GM12878 (cell line): ENCODE data around the gene MYL1. TPM values are rescaled to one million over a fixed set of nuclear protein-coding genes. Genes with fewer than 3 reads are reported as not detected.

Experiments used
- ATAC-seq: fragments of 200-7000 bp; cut with Tn5 transposase; 3 replicates; pipeline ENCODE4 v1.9.1; 2020; ENCODE audit warnings: mild to moderate bottlenecking, moderate library complexity
- BruUV-seq: library from RNA; stranded (reverse); fragments of 400-500 nt; replicated peaks from 2 replicates; lab custom pipeline; 2021; lab: Mats Ljungman, UMichigan
- CTCF ChIA-PET: fragments of 300-600 bp; sonication (Branson Sonifier 250); formaldehyde crosslinking; extraction: SDS; loops from one replicate; lab custom pipeline; 2021; ENCODE audit warnings: inconsistent platforms; lab: Yijun Ruan, JAX
- POLR2A ChIA-PET: fragments of 350-600 bp; formaldehyde crosslinking; extraction: SDS; loops from one replicate; lab custom pipeline; 2021; ENCODE audit warnings: inconsistent platforms; lab: Charles Lee
- RAD21 ChIA-PET: fragments of 300-600 bp; sonication (Branson Sonifier 250); formaldehyde crosslinking; loops from one replicate; lab custom pipeline; 2023; ENCODE audit warnings: antibody characterized with exemption; ENCODE audit not compliant: unreplicated experiment; lab: Charles Lee
- SMC1A ChIA-PET: fragments of 300-600 bp; sonication (Branson Sonifier 250); formaldehyde crosslinking; loops from one replicate; lab custom pipeline; 2023; ENCODE audit not compliant: unreplicated experiment, uncharacterized antibody; lab: Charles Lee
- DNase-seq: peaks from one replicate; pipeline ENCODE4 v3.0.0-alpha.2; 2011; ENCODE audit warnings: low read depth, low spot score
- FAIRE-seq: peaks from 3 replicates; lab custom pipeline; 2011; peaks lifted over from hg19 to GRCh38; lab: Jason Lieb, UNC
- H2AFZ ChIP-seq: 2 replicates; pipeline ENCODE4 v1.6.0; 2011; ENCODE audit warnings: low read depth, low read length, control low read depth; ENCODE audit not compliant: control insufficient read depth
- H3K27ac ChIP-seq: 2 replicates; pipeline ENCODE4 v1.5.1; 2011; ENCODE audit warnings: control low read depth; ENCODE audit not compliant: control insufficient read depth, insufficient read depth
- H3K27me3 ChIP-seq, 2 experiments: replicated peaks in 1 of 2; 2 replicates each; pipeline versions ENCODE4 v1.6.0 to v1.6.1; 2011; ENCODE audit warnings: low read length in 1 of 2; ENCODE audit not compliant: control insufficient read depth in 2 of 2, insufficient read depth in 2 of 2
- H3K36me3 ChIP-seq, 2 experiments: 2 replicates each; pipeline ENCODE4 v1.5.1; 2011; ENCODE audit warnings: low read length in 1 of 2; ENCODE audit not compliant: control insufficient read depth in 2 of 2, insufficient read depth in 2 of 2
- H3K4me1 ChIP-seq: 2 replicates; pipeline ENCODE4 v1.6.1; 2011; ENCODE audit warnings: mild to moderate bottlenecking, low read length, moderate library complexity, mixed read lengths; ENCODE audit not compliant: control insufficient read depth, insufficient read depth
- H3K4me2 ChIP-seq: 2 replicates; pipeline ENCODE4 v1.6.0; 2011; ENCODE audit warnings: control low read depth; ENCODE audit not compliant: control insufficient read depth, insufficient read depth
- H3K4me3 ChIP-seq: fragments of 200-600 bp; sonication (generic); 2 replicates; pipeline ENCODE4 v1.5.1; 2016
- H3K79me2 ChIP-seq: 2 replicates; pipeline ENCODE4 v1.6.0; 2011; ENCODE audit warnings: low read length; ENCODE audit not compliant: control insufficient read depth, insufficient read depth
- H3K9ac ChIP-seq: 2 replicates; pipeline ENCODE4 v1.8.0; 2011; ENCODE audit warnings: low read length, control low read depth, mixed read lengths; ENCODE audit not compliant: control insufficient read depth, insufficient read depth
- H3K9me3 ChIP-seq: replicated peaks from 3 replicates; pipeline ENCODE4 v1.5.1; 2011; ENCODE audit warnings: mild to moderate bottlenecking, low read length; ENCODE audit not compliant: control insufficient read depth, insufficient read depth
- H4K20me1 ChIP-seq: 2 replicates; pipeline ENCODE4 v1.6.0; 2011; ENCODE audit not compliant: control insufficient read depth, insufficient read depth
- CHD4 ChIP-seq: fragments of 200-600 bp; sonication (generic); IDR thresholded peaks from 2 replicates; pipeline ENCODE4 v1.6.1; 2016; ENCODE audit warnings: mild to moderate bottlenecking
- EGR1 ChIP-seq, 2 experiments: IDR thresholded peaks; 1 replicate in 1 of 2; 2 replicates in 1 of 2; pipeline ENCODE4 v1.6.1; 2011 to 2012; ENCODE audit warnings: low read depth in 2 of 2, low read length in 2 of 2, borderline replicate concordance in 1 of 2, mild to moderate bottlenecking in 1 of 2, moderate library complexity in 1 of 2
- HDAC6 ChIP-seq: fragments of 200-600 bp; sonication (generic); IDR thresholded peaks from one replicate; pipeline ENCODE4 v1.8.0; 2017; ENCODE audit warnings: antibody characterized with exemption; ENCODE audit not compliant: unreplicated experiment
- NR2C1 ChIP-seq: fragments of 450-650 bp; IDR thresholded peaks from 2 replicates; pipeline ENCODE4 v1.6.1; 2017; ENCODE audit warnings: antibody characterized with exemption, mild to moderate bottlenecking, moderate library complexity
- PAX8 ChIP-seq: fragments of 450-650 bp; IDR thresholded peaks from 2 replicates; pipeline ENCODE4 v1.6.1; 2017; ENCODE audit warnings: mild to moderate bottlenecking, moderate library complexity
- POU2F2 ChIP-seq: IDR thresholded peaks from 3 replicates; pipeline ENCODE4 v1.6.1; 2011; ENCODE audit warnings: low read depth, mild to moderate bottlenecking, low read length, borderline replicate concordance
- STAT3 ChIP-seq: IDR thresholded peaks from 2 replicates; pipeline ENCODE4 v1.6.1; 2011; ENCODE audit warnings: low read depth, low read length, improper control_type of control experiment
- ZNF207 ChIP-seq: fragments of 450-650 bp; IDR thresholded peaks from 2 replicates; pipeline ENCODE4 v1.6.1; 2014; ENCODE audit warnings: antibody characterized with exemption, mild to moderate bottlenecking, borderline replicate concordance
- ZNF622 ChIP-seq: fragments of 450-650 bp; IDR thresholded peaks from 2 replicates; pipeline ENCODE4 v1.6.1; 2017; ENCODE audit warnings: mild to moderate bottlenecking, inconsistent platforms
- in situ Hi-C: fragments of 300-500 bp; cut with MboI; formaldehyde crosslinking; loops from 9 replicates; pipeline ENCODE4 v1.14.3; 2018; ENCODE audit warnings: mixed read lengths
- intact Hi-C: fragments of 100-400 bp; cut with micrococcal nuclease; formaldehyde crosslinking; loops from one replicate; pipeline ENCODE4 v1.14.2; 2022; ENCODE audit not compliant: unreplicated experiment
- polyA plus RNA-seq, 11 experiments: library from polyadenylated mRNA; depleted of rRNA in 4 of 11; unstranded in 6 of 11; stranded (reverse) in 5 of 11; fragments of >200 nt; fragmentation: Nextera tagmentation in 4 of 11; fragmentation: Illumina TruSeq in 1 of 11; extraction: Ambion mirVana in 4 of 11; extraction: Trizol in 1 of 11; gene quantifications; 1 replicate in 1 of 11; 2 replicates in 10 of 11; pipeline versions ENCODE4 v1.2.1 to v1.2.3, GENCODE V29; 2011 to 2016; ENCODE audit warnings: inconsistent platforms in 2 of 11, missing spikeins in 2 of 11, low read depth in 1 of 11
- total RNA-seq, 4 experiments: library from RNA; depleted of rRNA in 3 of 4; stranded (reverse); fragments of >200 nt in 3 of 4; fragmentation: Illumina TruSeq in 1 of 4; extraction: Trizol in 1 of 4; gene quantifications; 2 replicates each; pipeline versions ENCODE4 v1.2.1 to v1.2.3, GENCODE V29; 2013 to 2021
- TF ChIP-seq, protein P1 (sequence below): fragments of 150-350 bp; IDR thresholded peaks from 2 replicates; pipeline ENCODE4 v1.6.1; 2014; ENCODE audit warnings: mild to moderate bottlenecking, low read depth, low read length
- TF ChIP-seq, protein P2 (sequence below): fragments of 450-650 bp; IDR thresholded peaks from 2 replicates; pipeline ENCODE4 v1.6.1; 2018; ENCODE audit warnings: mild to moderate bottlenecking, low read depth, moderate library complexity; ENCODE audit not compliant: partially characterized antibody
- TF ChIP-seq, protein P3 (sequence below): fragments of 450-650 bp; IDR thresholded peaks from 2 replicates; pipeline ENCODE4 v1.6.1; 2017; ENCODE audit warnings: mild to moderate bottlenecking, moderate library complexity
- TF ChIP-seq, protein P4 (sequence below): fragments of 450-650 bp; IDR thresholded peaks from 2 replicates; pipeline ENCODE4 v1.6.1; 2016; ENCODE audit warnings: mild to moderate bottlenecking

MYL1 gene
- total and polyA plus RNA-seq, 10 of the 15 experiments (the other 5 are each of a cell fraction or from before 2014, with no cell fraction given) = 0.43 TPM; not detected in 9

DNA sequence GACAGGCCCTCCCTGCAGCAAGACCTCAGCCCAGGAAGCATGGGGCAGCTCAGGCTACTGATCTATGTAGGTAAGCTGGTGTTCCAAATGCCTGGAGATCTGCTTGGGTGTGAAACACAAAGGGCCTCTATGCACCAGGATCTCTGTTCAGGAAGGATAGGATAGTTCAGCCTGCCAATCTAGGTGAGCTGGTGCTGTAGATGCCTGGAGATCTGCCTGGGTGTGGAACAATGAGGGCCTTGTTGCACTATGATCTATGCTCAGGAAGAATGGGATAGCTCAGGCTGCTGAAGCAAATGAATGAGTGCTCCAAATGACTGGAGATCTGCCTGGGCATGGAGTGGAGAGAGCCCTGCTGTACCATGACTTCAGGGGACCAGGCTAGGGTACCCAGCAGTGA is 48.9 kb upstream of the MYL1 start:
- intact Hi-C loops = no loop called here
- FAIRE-seq = no peak
- no TSS peak for BruUV-seq
- no peak for DNase-seq
- Histone ChIP-seq H2AFZ (no peak overlapping the region), H3K79me2 (no peaks in the 10 kb centered on the region), H3K4me3 (no peak overlapping the region), H3K4me2 (no peak overlapping the region), H3K9me3 (no peaks in the 10 kb centered on the region), H3K27ac (no peak overlapping the region), H3K36me3 (no peaks in the 10 kb centered on the region), H3K27me3 (no peaks in the 10 kb centered on the region; a peak in 1 of 4 replicates), H3K9ac (no peak overlapping the region), H3K4me1 (no peaks in the 10 kb centered on the region), H4K20me1 (no peaks in the 10 kb centered on the region)
- ChIA-PET SMC1A (interaction anchor here (2.2 kb wide), 1 partner anchor 35 kb away, joined by 14 read pairs; no protein-coding TSS in a partner anchor), POLR2A (no interaction called here), RAD21 (interaction anchor here (0.6 to 2.4 kb wide), 4 partner anchors 30 to 96 kb away, joined by 3 to 10 read pairs (median 3); no protein-coding TSS in a partner anchor), CTCF (interaction anchor here (1.9 to 2.1 kb wide), 2 partner anchors 31 to 35 kb away, joined by 7 to 12 read pairs; no protein-coding TSS in a partner anchor)
- no peak for ATAC-seq
- in situ Hi-C loops = no loop called here
- TF ChIP-seq, protein P1, sequence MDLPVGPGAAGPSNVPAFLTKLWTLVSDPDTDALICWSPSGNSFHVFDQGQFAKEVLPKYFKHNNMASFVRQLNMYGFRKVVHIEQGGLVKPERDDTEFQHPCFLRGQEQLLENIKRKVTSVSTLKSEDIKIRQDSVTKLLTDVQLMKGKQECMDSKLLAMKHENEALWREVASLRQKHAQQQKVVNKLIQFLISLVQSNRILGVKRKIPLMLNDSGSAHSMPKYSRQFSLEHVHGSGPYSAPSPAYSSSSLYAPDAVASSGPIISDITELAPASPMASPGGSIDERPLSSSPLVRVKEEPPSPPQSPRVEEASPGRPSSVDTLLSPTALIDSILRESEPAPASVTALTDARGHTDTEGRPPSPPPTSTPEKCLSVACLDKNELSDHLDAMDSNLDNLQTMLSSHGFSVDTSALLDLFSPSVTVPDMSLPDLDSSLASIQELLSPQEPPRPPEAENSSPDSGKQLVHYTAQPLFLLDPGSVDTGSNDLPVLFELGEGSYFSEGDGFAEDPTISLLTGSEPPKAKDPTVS = no peak
- no peak for TF ChIP-seq CHD4
- TF ChIP-seq EGR1 (IDR thresholded peaks at IDR 0.05; ENCODE audit: borderline replicate concordance in 1 of 2, low read depth in 2 of 2, low read length in 2 of 2) = no peak
- TF ChIP-seq, protein P2, sequence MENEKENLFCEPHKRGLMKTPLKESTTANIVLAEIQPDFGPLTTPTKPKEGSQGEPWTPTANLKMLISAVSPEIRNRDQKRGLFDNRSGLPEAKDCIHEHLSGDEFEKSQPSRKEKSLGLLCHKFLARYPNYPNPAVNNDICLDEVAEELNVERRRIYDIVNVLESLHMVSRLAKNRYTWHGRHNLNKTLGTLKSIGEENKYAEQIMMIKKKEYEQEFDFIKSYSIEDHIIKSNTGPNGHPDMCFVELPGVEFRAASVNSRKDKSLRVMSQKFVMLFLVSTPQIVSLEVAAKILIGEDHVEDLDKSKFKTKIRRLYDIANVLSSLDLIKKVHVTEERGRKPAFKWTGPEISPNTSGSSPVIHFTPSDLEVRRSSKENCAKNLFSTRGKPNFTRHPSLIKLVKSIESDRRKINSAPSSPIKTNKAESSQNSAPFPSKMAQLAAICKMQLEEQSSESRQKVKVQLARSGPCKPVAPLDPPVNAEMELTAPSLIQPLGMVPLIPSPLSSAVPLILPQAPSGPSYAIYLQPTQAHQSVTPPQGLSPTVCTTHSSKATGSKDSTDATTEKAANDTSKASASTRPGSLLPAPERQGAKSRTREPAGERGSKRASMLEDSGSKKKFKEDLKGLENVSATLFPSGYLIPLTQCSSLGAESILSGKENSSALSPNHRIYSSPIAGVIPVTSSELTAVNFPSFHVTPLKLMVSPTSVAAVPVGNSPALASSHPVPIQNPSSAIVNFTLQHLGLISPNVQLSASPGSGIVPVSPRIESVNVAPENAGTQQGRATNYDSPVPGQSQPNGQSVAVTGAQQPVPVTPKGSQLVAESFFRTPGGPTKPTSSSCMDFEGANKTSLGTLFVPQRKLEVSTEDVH = no peak
- no peak for TF ChIP-seq ZNF207
- TF ChIP-seq ZNF622 = no peak
- no peak for TF ChIP-seq STAT3
- TF ChIP-seq NR2C1 = no peak
- TF ChIP-seq, protein P3, sequence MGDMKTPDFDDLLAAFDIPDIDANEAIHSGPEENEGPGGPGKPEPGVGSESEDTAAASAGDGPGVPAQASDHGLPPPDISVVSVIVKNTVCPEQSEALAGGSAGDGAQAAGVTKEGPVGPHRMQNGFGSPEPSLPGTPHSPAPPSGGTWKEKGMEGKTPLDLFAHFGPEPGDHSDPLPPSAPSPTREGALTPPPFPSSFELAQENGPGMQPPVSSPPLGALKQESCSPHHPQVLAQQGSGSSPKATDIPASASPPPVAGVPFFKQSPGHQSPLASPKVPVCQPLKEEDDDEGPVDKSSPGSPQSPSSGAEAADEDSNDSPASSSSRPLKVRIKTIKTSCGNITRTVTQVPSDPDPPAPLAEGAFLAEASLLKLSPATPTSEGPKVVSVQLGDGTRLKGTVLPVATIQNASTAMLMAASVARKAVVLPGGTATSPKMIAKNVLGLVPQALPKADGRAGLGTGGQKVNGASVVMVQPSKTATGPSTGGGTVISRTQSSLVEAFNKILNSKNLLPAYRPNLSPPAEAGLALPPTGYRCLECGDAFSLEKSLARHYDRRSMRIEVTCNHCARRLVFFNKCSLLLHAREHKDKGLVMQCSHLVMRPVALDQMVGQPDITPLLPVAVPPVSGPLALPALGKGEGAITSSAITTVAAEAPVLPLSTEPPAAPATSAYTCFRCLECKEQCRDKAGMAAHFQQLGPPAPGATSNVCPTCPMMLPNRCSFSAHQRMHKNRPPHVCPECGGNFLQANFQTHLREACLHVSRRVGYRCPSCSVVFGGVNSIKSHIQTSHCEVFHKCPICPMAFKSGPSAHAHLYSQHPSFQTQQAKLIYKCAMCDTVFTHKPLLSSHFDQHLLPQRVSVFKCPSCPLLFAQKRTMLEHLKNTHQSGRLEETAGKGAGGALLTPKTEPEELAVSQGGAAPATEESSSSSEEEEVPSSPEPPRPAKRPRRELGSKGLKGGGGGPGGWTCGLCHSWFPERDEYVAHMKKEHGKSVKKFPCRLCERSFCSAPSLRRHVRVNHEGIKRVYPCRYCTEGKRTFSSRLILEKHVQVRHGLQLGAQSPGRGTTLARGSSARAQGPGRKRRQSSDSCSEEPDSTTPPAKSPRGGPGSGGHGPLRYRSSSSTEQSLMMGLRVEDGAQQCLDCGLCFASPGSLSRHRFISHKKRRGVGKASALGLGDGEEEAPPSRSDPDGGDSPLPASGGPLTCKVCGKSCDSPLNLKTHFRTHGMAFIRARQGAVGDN = no peak
- no peak for TF ChIP-seq HDAC6
- no peak for TF ChIP-seq POU2F2
- TF ChIP-seq PAX8 = no peak
- TF ChIP-seq, protein P4, sequence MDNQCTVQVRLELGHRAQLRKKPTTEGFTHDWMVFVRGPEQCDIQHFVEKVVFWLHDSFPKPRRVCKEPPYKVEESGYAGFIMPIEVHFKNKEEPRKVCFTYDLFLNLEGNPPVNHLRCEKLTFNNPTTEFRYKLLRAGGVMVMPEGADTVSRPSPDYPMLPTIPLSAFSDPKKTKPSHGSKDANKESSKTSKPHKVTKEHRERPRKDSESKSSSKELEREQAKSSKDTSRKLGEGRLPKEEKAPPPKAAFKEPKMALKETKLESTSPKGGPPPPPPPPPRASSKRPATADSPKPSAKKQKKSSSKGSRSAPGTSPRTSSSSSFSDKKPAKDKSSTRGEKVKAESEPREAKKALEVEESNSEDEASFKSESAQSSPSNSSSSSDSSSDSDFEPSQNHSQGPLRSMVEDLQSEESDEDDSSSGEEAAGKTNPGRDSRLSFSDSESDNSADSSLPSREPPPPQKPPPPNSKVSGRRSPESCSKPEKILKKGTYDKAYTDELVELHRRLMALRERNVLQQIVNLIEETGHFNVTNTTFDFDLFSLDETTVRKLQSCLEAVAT = no peak
